GM19023 (cell line): ENCODE measurements around the gene GRID1.

Source experiments
- ATAC-seq: cut with Tn5 transposase; IDR thresholded peaks from one replicate; pipeline ENCODE4 v1.9.1; 2021; ENCODE audit warnings: mild to moderate bottlenecking, moderate library complexity; ENCODE audit not compliant: unreplicated experiment

Gene GRID1

GRCh38 chr10:86355571-86356038, 11.0 kb downstream of the GRID1 start:
- ATAC-seq = no peak

GRCh38 chr10:86354761-86355540, 11.6 kb downstream of the GRID1 start:
- no peak for ATAC-seq

DNA sequence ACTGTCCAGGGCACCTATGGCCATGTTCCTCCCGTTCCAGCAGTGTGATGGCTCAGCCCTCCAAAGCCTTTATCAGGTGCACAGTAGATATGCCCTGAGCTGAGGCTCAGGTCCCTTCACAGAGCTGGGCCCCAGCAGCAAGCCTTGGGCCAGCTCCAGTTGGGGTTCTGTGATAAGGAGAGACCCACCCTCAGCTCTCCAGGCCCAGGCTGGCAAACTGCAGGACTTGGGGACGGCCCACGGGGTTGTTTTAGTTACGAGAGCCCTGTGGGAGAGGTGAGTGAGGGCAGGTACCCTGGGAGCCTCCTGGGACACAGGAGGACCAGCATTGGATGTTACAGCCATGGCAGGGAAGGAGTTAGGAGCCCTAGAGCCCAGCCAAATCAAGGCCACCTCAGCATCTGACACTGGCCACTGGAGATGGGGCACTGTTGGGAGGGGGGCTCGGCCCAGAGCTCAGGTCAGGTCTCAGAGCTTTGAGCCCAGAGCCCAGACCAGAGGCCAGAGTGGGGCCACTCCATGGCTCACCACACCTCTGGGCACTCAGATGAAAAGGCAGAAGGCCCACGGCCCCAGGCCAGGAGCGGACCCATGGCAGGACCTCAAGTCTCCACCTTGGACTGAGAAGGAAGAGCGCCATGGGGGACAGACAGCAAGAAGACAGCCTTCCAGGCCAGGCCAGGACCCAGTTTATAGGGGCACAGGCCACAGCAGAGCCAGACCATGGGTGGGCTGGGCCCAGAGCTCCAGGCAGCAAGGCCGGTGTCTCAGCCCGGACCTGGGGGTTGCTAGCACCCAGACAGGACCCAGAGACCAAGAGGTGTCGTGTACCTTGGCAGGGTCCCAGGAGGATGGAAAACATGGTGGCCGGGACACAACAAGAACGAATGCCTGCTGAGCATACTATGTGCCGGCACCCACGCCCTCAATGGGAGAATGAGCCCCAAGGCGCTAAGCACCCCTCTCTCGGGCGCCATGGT, 12.8 kb downstream of the GRID1 start:
- ATAC-seq = no peak

DNA sequence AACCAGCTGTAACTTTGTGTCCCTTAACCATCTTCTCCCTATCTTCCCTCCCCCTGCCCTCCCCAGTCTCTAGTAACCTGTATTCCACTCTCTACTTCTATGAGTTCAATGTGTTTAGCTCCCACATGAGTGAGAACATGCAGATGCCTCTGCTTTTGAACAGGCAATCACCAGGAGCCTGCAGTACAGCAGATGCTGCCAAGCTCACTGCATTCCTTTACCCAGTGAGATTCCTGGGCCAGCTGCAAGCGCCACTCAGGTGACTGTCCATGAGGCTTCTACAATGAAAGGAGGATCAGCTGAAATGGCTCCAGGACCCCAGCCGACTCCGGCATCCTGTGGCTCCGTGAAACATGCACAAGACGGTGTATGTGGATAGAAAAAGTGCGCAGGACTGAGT, 15.7 kb downstream of the GRID1 start:
- no peak for ATAC-seq

GRCh38 chr10:86349940-86350630, 16.5 kb downstream of the GRID1 start:
- no peak for ATAC-seq

DNA sequence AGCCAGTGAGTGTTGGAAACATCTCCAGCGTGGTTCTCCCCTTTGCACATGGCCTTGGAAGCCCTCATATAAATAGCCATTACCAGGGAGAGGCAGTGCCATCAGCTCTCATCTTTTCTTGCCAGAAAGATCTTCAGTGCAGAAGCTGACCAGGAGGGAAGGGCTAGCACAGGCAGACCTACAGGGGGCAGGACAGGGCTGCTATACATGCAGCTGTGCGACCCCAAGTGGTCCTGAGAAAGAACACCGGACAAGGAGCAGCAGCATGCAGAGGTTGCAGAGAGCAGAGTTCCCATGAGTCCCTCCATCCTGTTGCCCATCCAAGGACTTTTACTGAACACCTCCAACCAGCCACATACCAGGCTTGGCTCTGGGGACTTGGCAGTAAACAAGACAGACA, 17.1 kb downstream of the GRID1 start:
- no peak for ATAC-seq

- no peak for ATAC-seq
Measured at GRCh38 chr10:86348321-86349210, 18.0 kb downstream of the GRID1 start.

- no peak for ATAC-seq
Measured at GRCh38 chr10:86347856-86348255, 18.7 kb downstream of the GRID1 start.

GRCh38 chr10:86346799-86347665, 19.6 kb downstream of the GRID1 start:
- ATAC-seq = no peak

GRCh38 chr10:86345859-86346798, 20.5 kb downstream of the GRID1 start:
- no peak for ATAC-seq

GRCh38 chr10:86345296-86345858, 21.2 kb downstream of the GRID1 start:
- no peak for ATAC-seq

DNA sequence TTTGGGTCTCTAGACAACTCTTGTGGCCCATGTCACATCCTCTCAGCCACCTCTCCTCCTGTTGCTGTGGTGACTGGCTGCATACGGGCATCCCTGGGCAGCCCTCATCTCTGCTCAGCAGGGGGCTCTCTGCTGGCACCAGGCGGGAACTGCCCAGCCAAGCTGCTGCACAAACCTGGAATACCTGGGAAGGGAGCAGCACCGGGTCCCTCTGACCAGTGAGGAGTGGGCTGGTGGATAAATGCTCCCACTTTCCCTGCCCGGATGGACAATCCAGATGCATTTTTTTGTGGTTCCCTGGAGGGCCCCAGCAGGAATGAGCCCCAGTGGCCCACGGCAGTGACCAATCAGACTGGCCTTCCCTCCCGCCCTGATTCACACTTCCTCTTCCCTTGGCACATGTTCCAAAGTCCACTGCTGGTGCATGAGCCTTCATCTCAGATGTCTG, 21.9 kb downstream of the GRID1 start:
- ATAC-seq = no peak

DNA sequence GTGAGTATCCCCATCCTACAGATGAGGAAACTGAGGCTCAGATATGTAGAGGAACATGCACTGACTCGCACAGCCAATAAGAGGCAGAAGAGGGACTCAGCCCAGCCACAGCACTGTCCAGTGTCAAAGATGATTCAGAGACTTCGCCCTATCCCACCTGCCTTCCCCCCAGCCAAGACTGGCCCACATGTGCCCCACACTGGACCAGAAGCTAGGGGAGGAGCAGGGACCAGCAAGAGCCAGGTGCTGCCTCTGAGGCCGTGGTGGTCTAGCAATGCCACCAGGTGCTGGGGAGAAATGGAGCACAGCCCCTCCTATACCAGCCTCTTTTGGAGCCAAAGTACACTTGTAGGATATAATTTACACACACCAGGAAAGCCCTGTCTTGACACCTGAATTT, 22.3 kb downstream of the GRID1 start:
- ATAC-seq = no peak

- no peak for ATAC-seq
Measured at GRCh38 chr10:86343761-86344160, 22.8 kb downstream of the GRID1 start.

- no peak for ATAC-seq
Measured at GRCh38 chr10:86342111-86342863, 24.3 kb downstream of the GRID1 start.

- no peak for ATAC-seq
Measured at GRCh38 chr10:86341361-86341811, 25.2 kb downstream of the GRID1 start.

- ATAC-seq = no peak
Measured at GRCh38 chr10:86340991-86341260, 25.7 kb downstream of the GRID1 start.
